BLaER1 treated with 17β-estradiol and CSF1 and Interleukin-3, amounts not matched to agents 10 nM and 100 nM (cell line): ENCODE data around the gene ACTBL2.
"Not testable (repeated sequence)": the region's sequence is repeated elsewhere in the genome, so short reads cannot be mapped to it uniquely, and the experiment has no call there.

ENCODE experiments used
- H3K27ac ChIP-seq, 11 experiments: shearing (Covaris generic); formaldehyde crosslinking; 2 replicates each; pipeline ENCODE4 v1.8.1; 2022
- H3K27me3 ChIP-seq, 11 experiments: shearing (Covaris generic); formaldehyde crosslinking; 2 replicates each; pipeline ENCODE4 v1.8.1; 2022
- H3K36me3 ChIP-seq, 11 experiments: shearing (Covaris generic); formaldehyde crosslinking; 2 replicates each; pipeline ENCODE4 v1.8.1; 2022
- H3K4me1 ChIP-seq, 10 experiments: shearing (Covaris generic); formaldehyde crosslinking; 2 replicates each; pipeline ENCODE4 v1.8.1; 2022
- H3K4me2 ChIP-seq, 11 experiments: shearing (Covaris generic); formaldehyde crosslinking; 2 replicates each; pipeline ENCODE4 v1.8.1; 2022
- H3K4me3 ChIP-seq, 10 experiments: shearing (Covaris generic); formaldehyde crosslinking; 2 replicates each; pipeline ENCODE4 v1.8.1; 2022
- H3K9ac ChIP-seq, 11 experiments: shearing (Covaris generic); formaldehyde crosslinking; 2 replicates each; pipeline ENCODE4 v1.8.1; 2022
- H3K9me3 ChIP-seq, 11 experiments: shearing (Covaris generic); formaldehyde crosslinking; replicated peaks in 1 of 11; 2 replicates each; pipeline ENCODE4 v1.8.1; 2022
- H4K20me1 ChIP-seq, 11 experiments: shearing (Covaris generic); formaldehyde crosslinking; 2 replicates each; pipeline ENCODE4 v1.8.1; 2022
- Cebpa-rat ChIP-seq, 11 experiments: shearing (Covaris generic); IDR thresholded peaks; 2 replicates each; pipeline ENCODE4 v1.8.1; 2022

Gene ACTBL2

DNA sequence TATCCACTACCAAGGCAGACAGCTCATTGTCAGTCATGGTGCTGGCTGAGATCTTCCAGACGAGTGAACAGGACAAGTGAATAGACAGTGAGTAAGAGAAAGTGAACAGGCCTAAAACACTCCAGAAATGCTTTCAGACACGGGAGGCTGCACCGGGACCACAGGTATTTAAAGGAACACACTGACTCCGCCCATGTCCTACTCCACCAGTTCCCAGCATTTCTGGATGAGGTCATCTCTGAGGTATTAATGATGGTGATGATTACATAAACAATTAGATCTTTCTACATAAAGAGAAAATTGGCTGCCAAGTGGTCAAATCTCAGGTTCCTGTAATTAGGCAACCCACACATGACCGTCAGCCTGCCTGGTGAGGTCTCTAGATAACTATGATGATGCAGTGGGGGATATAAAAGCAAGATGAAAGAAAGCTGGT, at the start of gene ACTBL2:
TSS of gene ACTBL2 (minus strand) at position 141 of the 436 bp plus-strand sequence. CDS start at position 37, 104 bp downstream.
- H3K4me2 ChIP-seq: no peak within 1 kb of the TSS
- H3K27ac ChIP-seq: no peak within 1 kb of the TSS
- TF ChIP-seq Cebpa-rat (IDR thresholded peaks at IDR 0.05): no peak
- no peak within 1 kb of the TSS for H3K4me3 ChIP-seq
- H3K27me3 ChIP-seq: no peaks in the 10 kb centered on the region
- H4K20me1 ChIP-seq: no peaks in the 10 kb centered on the region
- H3K9ac ChIP-seq: no peak within 1 kb of the TSS
- H3K9me3 ChIP-seq: 0 out of 22 replicates have a peak, but pooled peaks cover 0 to 5% (median 0%) of the 10 kb centered on the region in 11 experiments
- H3K36me3 ChIP-seq: no peaks in the 10 kb centered on the region
- H3K4me1 ChIP-seq: peaks cover 0 to 5% (median 2%) of the 10 kb centered on the region in 10 experiments; a peak in 11 of 20 replicates

DNA sequence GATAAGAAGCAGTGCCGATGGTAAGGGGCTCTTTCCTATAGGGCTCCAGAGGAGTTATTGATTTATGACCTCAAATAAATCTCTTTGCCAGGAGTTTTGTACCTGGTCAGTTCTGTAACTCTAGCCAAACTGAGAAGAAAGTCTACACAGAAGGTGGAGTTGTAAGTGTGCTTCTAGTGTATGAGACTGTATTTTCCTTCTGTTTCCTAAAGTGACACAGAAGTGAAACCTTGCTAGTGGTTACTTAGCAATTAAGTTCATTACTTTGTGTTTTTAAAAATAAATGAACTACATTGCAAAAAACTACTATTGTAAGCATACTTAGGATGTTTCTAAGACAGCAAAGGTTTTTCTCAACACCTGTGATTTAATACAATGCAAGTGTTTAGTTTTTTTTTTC, 48.7 kb upstream of the ACTBL2 start:
- Histone ChIP-seq H3K27ac (no peak overlapping the region), H3K27me3 (no peaks in the 10 kb centered on the region), H4K20me1 (no peaks in the 10 kb centered on the region), H3K4me3 (no peak overlapping the region), H3K4me1 (no peaks in the 10 kb centered on the region), H3K36me3 (no peaks in the 10 kb centered on the region), H3K9ac (no peak overlapping the region), H3K9me3 (no peaks in the 10 kb centered on the region), H3K4me2 (no peak overlapping the region)
- TF ChIP-seq Cebpa-rat (IDR thresholded peaks at IDR 0.05): no peak

DNA sequence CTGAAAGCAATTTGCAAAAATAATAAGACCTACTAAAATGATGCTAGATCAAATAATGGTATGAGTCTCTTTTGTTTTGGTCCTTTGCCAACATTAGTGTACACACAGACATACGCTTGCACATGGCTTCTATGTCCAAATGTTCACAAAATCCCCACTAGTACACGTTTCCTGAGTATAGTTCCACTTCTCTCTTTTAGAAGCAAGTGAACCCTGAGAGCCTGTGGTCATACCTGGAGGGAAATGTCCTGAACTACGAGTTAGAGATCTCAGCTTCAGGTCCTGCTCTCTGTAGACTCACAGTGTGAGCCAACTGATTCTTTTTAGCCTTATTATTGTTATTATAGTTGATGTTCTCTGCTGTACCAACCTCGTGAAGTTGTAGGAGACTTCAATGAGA, 47.3 kb upstream of the ACTBL2 start:
- H3K27ac ChIP-seq: no peak overlapping the region
- H3K9me3 ChIP-seq: no peaks in the 10 kb centered on the region
- H4K20me1 ChIP-seq: no peaks in the 10 kb centered on the region
- H3K4me2 ChIP-seq: no peak overlapping the region
- TF ChIP-seq Cebpa-rat (IDR thresholded peaks at IDR 0.05): no peak
- H3K9ac ChIP-seq: no peak overlapping the region
- H3K4me1 ChIP-seq: no peaks in the 10 kb centered on the region
- no peak overlapping the region for H3K4me3 ChIP-seq
- no peaks in the 10 kb centered on the region for H3K27me3 ChIP-seq
- H3K36me3 ChIP-seq: no peaks in the 10 kb centered on the region

DNA sequence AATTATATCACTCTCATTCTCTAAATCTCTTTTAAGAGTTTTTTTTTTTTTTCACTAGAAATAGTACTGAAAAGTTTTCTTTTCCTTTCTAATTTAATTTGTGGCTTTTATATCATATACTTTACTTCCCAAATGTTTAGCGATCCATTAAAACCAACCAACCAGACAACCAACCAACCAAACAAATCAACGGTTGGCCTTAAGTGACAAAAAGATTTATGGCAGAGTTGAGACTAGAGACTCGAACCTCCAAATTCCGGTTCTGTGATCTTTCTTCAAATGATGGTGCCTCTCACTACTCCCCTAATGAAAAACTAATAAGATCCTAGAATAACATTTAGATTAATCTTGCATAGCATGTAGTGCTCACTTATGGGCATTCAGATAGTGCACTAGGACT, 45.3 kb upstream of the ACTBL2 start:
- Histone ChIP-seq H3K9me3 (no peaks in the 10 kb centered on the region), H3K4me3 (no peak overlapping the region), H3K36me3 (no peaks in the 10 kb centered on the region), H3K27me3 (no peaks in the 10 kb centered on the region), H3K27ac (no peak overlapping the region), H3K4me1 (no peaks in the 10 kb centered on the region), H3K4me2 (no peak overlapping the region), H4K20me1 (no peaks in the 10 kb centered on the region), H3K9ac (no peak overlapping the region)
- TF ChIP-seq Cebpa-rat (IDR thresholded peaks at IDR 0.05): no peak

DNA sequence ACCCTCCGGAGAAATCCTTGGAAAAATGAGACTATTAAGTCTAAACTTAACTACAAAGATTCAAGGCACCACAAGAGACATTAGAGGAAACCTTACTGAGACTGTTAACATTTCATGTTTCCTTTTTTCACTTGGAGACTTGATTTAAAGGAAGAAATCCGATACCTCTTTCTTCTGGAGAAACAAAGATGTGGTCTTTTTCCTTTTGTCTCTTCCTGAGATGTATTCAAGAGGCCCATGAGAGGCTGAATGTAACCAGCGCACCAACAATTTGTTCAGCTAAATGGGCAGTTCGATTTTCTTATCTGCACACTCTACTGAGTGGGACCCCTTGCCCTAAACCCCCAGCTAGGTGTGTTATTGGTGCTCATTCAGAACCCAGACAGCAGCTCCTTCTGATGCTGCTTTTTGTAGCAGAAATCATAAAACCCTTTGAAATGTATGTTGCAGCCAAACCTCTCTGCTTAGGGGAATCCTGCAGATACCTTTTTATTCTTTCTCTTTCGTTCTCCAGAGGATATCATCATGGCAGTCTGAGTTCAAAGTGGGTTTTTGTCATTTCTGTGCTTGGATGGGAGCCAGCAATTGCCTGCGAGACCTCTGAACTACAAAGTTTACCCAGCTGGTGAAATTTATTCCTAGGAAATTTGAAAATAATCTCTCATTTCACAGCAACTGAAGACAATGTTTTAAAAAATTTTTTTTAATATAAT, 41.9 kb upstream of the ACTBL2 start:
- H3K4me2 ChIP-seq: no peak overlapping the region
- TF ChIP-seq Cebpa-rat (IDR thresholded peaks at IDR 0.05): no peak
- peaks cover 11 to 19% (median 16%) of the 10 kb centered on the region in 11 experiments for H3K9me3 ChIP-seq
- H4K20me1 ChIP-seq: no peaks in the 10 kb centered on the region
- no peak overlapping the region for H3K9ac ChIP-seq
- H3K4me3 ChIP-seq: no peak overlapping the region
- no peaks in the 10 kb centered on the region for H3K4me1 ChIP-seq
- no peaks in the 10 kb centered on the region for H3K36me3 ChIP-seq
- H3K27me3 ChIP-seq: no peaks in the 10 kb centered on the region
- no peak overlapping the region for H3K27ac ChIP-seq

DNA sequence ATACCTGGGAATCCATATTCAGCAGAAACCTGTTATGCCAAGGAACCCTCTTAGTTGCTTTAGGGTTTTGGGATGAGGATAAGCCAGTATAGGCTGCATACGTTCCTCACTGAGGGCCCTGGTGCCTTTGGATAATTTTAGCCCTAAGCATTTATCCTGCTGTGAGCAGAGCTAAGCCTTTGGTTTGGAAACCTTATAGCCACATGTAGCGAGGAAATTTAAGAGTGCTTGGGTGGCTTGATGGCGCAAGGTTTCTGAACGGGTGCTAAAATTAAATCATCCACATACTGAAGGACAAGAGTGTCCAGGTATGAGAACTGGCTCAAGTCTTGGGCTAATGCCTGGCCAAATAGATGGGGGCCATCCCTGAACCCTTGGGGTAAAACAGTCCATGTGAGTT, 39.9 kb upstream of the ACTBL2 start:
- H3K36me3 ChIP-seq, H3K9ac ChIP-seq, H3K27ac ChIP-seq, H3K4me1 ChIP-seq, H3K4me3 ChIP-seq, H3K27me3 ChIP-seq, H3K4me2 ChIP-seq, H4K20me1 ChIP-seq: not testable (repeated sequence)
- H3K9me3 ChIP-seq: peaks cover 24 to 33% (median 29%) of the 10 kb centered on the region in 11 experiments

DNA sequence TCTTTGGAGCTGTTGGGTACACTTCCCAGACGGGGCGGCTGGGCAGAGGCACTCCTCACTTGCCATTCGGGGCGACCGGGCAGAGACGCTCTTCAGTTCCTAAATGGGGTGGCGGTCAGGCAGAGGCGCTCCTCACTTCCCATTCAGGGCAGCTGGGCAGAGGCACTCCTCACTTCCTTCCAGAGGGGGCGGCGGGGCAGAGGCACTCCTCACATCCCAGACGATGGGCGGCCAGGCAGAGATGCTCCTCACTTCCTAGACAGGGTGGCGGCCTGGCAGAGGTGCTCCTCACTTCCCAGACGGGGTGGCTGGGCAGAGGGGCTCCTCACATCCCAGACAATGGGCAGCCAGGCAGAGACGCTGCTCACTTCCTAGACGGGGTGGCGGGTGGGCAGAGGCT, 35.8 kb upstream of the ACTBL2 start:
- not testable (repeated sequence) for H3K4me3 ChIP-seq, H3K9ac ChIP-seq, H3K36me3 ChIP-seq, H3K4me2 ChIP-seq, H3K27me3 ChIP-seq, H4K20me1 ChIP-seq, H3K27ac ChIP-seq, H3K4me1 ChIP-seq
- H3K9me3 ChIP-seq: peaks cover 24 to 33% (median 29%) of the 10 kb centered on the region in 11 experiments

DNA sequence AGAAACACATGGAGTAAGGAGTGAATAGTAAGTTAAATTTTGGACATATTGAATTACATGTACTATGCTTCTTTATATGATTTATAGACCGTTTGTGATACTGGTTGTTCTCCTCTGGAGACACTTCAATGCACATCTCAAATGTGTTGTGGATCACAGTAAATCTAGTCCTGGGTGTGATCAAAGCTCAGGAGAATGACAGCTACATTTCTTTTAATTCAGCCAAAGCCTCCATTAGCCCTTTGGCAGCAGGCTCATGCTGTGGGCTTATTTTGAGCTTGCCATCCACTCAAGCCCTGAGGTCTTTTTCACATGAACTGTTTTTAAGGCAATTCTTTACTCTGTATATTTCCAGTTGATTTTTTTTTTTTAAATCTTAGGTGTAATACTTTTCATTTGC, 34.6 kb upstream of the ACTBL2 start:
- TF ChIP-seq Cebpa-rat (IDR thresholded peaks at IDR 0.05): no peak
- Histone ChIP-seq H3K4me1 (no peaks in the 10 kb centered on the region), H3K27me3 (no peaks in the 10 kb centered on the region), H3K9me3 (peaks cover 24 to 33% (median 29%) of the 10 kb centered on the region in 11 experiments), H3K4me3 (no peak overlapping the region), H4K20me1 (no peaks in the 10 kb centered on the region), H3K9ac (no peak overlapping the region), H3K4me2 (no peak overlapping the region), H3K36me3 (no peaks in the 10 kb centered on the region), H3K27ac (no peak overlapping the region)

DNA sequence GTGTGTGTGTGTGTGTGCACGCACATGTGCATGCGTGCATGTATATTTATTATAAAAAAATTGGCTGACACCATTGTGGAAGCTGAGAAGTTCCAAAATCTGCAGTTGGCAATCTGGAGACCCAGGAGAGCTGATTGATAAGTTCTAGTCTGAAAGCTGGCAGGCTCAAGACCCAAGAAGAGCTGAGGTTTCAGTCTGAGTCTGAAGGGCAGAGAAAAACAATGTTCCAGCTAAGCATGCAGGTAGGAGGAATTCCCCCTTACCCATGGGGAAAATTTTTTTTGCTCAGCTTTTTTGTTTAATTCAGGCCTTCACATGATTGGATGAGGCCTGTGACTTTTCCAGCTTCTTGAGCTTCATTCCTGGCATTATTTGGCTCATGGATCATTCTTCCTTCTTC, 31.2 kb upstream of the ACTBL2 start:
- H3K27me3 ChIP-seq: no peaks in the 10 kb centered on the region
- no peaks in the 10 kb centered on the region for H3K4me1 ChIP-seq
- peaks cover 5 to 7% (median 6%) of the 10 kb centered on the region in 11 experiments for H3K9me3 ChIP-seq
- TF ChIP-seq Cebpa-rat (IDR thresholded peaks at IDR 0.05): no peak
- no peak overlapping the region for H3K9ac ChIP-seq
- H3K4me3 ChIP-seq: no peak overlapping the region
- H3K36me3 ChIP-seq: no peaks in the 10 kb centered on the region
- H4K20me1 ChIP-seq: no peaks in the 10 kb centered on the region
- no peak overlapping the region for H3K4me2 ChIP-seq
- no peak overlapping the region for H3K27ac ChIP-seq

DNA sequence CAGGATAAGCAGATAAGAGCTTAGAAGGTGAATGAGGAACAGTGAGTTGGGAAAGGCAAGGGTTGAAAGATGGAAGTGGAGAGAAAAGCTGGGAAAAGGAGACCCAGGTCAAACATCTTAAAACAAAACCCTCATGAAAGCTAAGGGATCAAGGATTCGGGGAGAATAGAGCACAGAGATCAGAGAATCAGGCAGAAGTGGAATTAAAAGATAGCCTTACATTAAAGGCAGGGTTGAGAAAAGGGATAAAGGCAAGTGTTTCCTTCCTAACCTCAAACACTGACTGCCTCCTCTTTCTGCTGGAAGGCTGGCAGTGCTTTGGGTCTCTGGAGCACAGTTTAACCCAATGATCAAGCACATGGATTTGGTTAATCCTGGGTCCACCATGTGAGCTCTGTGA, 28.7 kb upstream of the ACTBL2 start:
- Histone ChIP-seq H3K9me3 (no peaks in the 10 kb centered on the region), H3K9ac (no peak overlapping the region), H3K4me3 (no peak overlapping the region), H3K4me2 (no peak overlapping the region), H3K27ac (no peak overlapping the region), H3K4me1 (no peaks in the 10 kb centered on the region), H3K36me3 (no peaks in the 10 kb centered on the region), H3K27me3 (no peaks in the 10 kb centered on the region), H4K20me1 (no peaks in the 10 kb centered on the region)
- TF ChIP-seq Cebpa-rat (IDR thresholded peaks at IDR 0.05): no peak
